Measurements from ENCODE around the gene NELFCD. TPM values are rescaled to one million over a fixed set of nuclear protein-coding genes. Genes with fewer than 3 reads are reported as not detected.
"Not testable (repeated sequence)": the region's sequence is repeated elsewhere in the genome, so short reads cannot be mapped to it uniquely, and the experiment has no call there.

The NELFCD gene
- total RNA-seq, 4 donors from 2014 or later = 37.8 to 44.3 (median 40.9) TPM

GRCh38 chr20:59035381-59035780 is 54.3 kb downstream of the NELFCD start:
- DNase-seq (no peak), ATAC-seq (no peak)
- intact Hi-C loops (cut with DNase I; ENCODE audit: low total_unique reads) (no loop called here), in situ Hi-C loops (cut with MboI; ENCODE audit: low sequenced_read_pairs in 4 of 4) (loop anchor here in 3 of 4 donors (5.0 to 25.0 kb wide), 3 partner anchors 51 to 348 kb away; partner anchors contain the start of genes NELFCD (in 3 of the 3) and NPEPL1 (in 1 of the 3))
- Histone ChIP-seq H3K4me3 (no peak overlapping the region), H3K9me3 (no peaks in the 10 kb centered on the region), H3K27ac (no peak overlapping the region), H3K36me3 (peaks cover 0 to 39% of the 10 kb centered on the region in 2 donors), H3K4me1 (peaks cover 31 to 32% of the 10 kb centered on the region in 2 donors), H3K27me3 (no peaks in the 10 kb centered on the region)
- no peak for TF ChIP-seq POLR2A (IDR thresholded peaks at IDR 0.05)
- TF ChIP-seq, protein P1, sequence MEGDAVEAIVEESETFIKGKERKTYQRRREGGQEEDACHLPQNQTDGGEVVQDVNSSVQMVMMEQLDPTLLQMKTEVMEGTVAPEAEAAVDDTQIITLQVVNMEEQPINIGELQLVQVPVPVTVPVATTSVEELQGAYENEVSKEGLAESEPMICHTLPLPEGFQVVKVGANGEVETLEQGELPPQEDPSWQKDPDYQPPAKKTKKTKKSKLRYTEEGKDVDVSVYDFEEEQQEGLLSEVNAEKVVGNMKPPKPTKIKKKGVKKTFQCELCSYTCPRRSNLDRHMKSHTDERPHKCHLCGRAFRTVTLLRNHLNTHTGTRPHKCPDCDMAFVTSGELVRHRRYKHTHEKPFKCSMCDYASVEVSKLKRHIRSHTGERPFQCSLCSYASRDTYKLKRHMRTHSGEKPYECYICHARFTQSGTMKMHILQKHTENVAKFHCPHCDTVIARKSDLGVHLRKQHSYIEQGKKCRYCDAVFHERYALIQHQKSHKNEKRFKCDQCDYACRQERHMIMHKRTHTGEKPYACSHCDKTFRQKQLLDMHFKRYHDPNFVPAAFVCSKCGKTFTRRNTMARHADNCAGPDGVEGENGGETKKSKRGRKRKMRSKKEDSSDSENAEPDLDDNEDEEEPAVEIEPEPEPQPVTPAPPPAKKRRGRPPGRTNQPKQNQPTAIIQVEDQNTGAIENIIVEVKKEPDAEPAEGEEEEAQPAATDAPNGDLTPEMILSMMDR (IDR thresholded peaks at IDR 0.05 in 4 of 5, conservative IDR thresholded peaks at IDR 0.05 in 1 of 5) = no peak

DNA sequence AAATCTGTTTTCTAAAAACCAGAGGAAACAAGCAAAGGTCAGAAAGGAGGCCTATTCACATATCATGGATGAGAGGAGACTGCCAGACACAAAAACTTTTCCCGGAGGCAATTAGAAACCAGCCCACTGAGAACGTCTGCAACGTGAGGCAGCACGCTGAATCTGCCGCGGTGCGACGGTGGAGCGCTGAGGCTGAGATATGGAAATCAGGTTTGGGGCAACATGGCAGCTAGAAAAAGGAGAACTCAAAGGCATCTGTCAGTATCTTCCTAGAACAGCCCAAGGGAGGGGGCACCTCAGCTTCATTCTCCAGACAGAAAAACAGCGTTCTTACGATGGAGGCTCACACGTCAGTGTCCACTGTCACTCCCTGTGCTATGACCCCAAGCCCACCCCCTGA is 56.3 kb downstream of the NELFCD start:
- peaks cover 32 to 33% of the 10 kb centered on the region in 2 donors for H3K4me1 ChIP-seq
- H3K27me3 ChIP-seq = no peaks in the 10 kb centered on the region
- peaks cover 0 to 38% of the 10 kb centered on the region in 2 donors for H3K36me3 ChIP-seq
- DNase-seq (no peak), ATAC-seq (no peak)
- TF ChIP-seq, protein P1 (IDR thresholded peaks at IDR 0.05 in 4 of 5, conservative IDR thresholded peaks at IDR 0.05 in 1 of 5) = no peak
- TF ChIP-seq POLR2A (IDR thresholded peaks at IDR 0.05) = no peak
- H3K4me3 ChIP-seq = no peak overlapping the region
- H3K9me3 ChIP-seq = no peaks in the 10 kb centered on the region
- no peak overlapping the region for H3K27ac ChIP-seq
- in situ Hi-C loops (cut with MboI; ENCODE audit: low sequenced_read_pairs in 4 of 4) (loop anchor here in 3 of 4 donors (5.0 to 25.0 kb wide), 3 partner anchors 53 to 350 kb away; partner anchors contain the start of genes NELFCD (in 3 of the 3) and NPEPL1 (in 1 of the 3)), intact Hi-C loops (cut with DNase I; ENCODE audit: low total_unique reads) (no loop called here)

DNA sequence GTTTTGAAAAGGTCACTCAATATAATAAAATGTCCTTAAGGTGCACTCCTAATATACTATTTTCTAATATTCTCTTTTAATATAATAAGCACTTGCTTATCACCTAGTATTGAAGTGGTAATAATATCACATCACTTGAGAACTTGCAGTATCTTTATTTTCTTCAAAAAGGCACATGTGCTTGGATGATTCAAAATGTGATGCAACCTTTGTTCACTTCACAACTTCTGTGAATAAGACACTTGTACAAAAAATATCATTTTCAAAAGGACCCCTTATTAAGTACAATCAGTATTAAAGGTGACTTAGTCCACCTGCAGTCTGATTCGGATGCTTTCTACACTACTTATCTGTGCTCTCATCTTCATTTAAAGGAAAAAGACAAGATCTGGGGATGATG is 58.2 kb downstream of the NELFCD start:
- intact Hi-C loops (cut with DNase I; ENCODE audit: low total_unique reads) (no loop called here), in situ Hi-C loops (cut with MboI; ENCODE audit: low sequenced_read_pairs in 4 of 4) (loop anchor here in 3 of 4 donors (5.0 to 25.0 kb wide), 3 partner anchors 54 to 352 kb away; partner anchors contain the start of genes NELFCD (in 3 of the 3) and NPEPL1 (in 1 of the 3))
- H3K4me1 ChIP-seq = peaks cover 28 to 30% of the 10 kb centered on the region in 2 donors
- TF ChIP-seq POLR2A (IDR thresholded peaks at IDR 0.05) = no peak
- TF ChIP-seq, protein P1 (IDR thresholded peaks at IDR 0.05 in 4 of 5, conservative IDR thresholded peaks at IDR 0.05 in 1 of 5) = no peak
- no peaks in the 10 kb centered on the region for H3K27me3 ChIP-seq
- no peak overlapping the region for H3K4me3 ChIP-seq
- H3K9me3 ChIP-seq = no peaks in the 10 kb centered on the region
- DNase-seq (no peak), ATAC-seq (no peak)
- no peak overlapping the region for H3K27ac ChIP-seq
- peaks cover 0 to 38% of the 10 kb centered on the region in 2 donors for H3K36me3 ChIP-seq

- no peaks in the 10 kb centered on the region for H3K9me3 ChIP-seq
- TF ChIP-seq, protein P1 (IDR thresholded peaks at IDR 0.05 in 4 of 5, conservative IDR thresholded peaks at IDR 0.05 in 1 of 5) = no peak
- no peak for TF ChIP-seq POLR2A (IDR thresholded peaks at IDR 0.05)
- H3K4me1 ChIP-seq = peaks cover 28 to 30% of the 10 kb centered on the region in 2 donors
- in situ Hi-C loops (cut with MboI; ENCODE audit: low sequenced_read_pairs in 4 of 4) = loop anchor here in 1 of 4 donors (10.0 to 25.0 kb wide), 2 partner anchors 156 to 353 kb away; partner anchors contain the start of gene NPEPL1
- ATAC-seq (no peak), DNase-seq (no peak)
- peaks cover 0 to 28% of the 10 kb centered on the region in 2 donors for H3K36me3 ChIP-seq
- H3K27me3 ChIP-seq = no peaks in the 10 kb centered on the region
- intact Hi-C loops (cut with DNase I; ENCODE audit: low total_unique reads) = loop anchor here (5.0 to 10.0 kb wide), 3 partner anchors 168 to 636 kb away; partner anchors contain the start of gene NPEPL1
- no peak overlapping the region for H3K27ac ChIP-seq
- no peak overlapping the region for H3K4me3 ChIP-seq
Observed at GRCh38 chr20:59040667-59041066, 59.6 kb downstream of the NELFCD start.

DNA sequence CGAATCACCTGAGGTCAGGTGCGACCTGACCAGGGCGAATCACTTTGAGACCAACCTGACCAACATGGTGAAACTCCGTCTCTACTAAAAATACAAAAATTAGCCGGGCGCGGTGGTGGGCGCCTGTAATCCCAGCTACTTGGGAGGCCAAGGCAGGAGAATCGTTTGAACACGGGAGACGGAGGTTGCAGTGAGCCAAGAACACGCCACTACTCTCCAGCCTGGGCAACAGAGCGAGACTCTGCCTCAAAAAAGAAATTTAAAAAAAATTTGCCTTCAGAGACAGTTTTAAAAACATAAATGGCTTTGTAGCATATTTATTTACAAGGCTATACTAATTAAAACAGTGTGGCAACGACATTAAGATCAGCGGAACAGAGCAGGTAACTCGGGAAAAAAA is 60.4 kb downstream of the NELFCD start:
- intact Hi-C loops (cut with DNase I; ENCODE audit: low total_unique reads) = loop anchor here (5.0 to 10.0 kb wide), 3 partner anchors 169 to 637 kb away; partner anchors contain the start of gene NPEPL1
- DNase-seq, H3K27me3 ChIP-seq, H3K9me3 ChIP-seq, ATAC-seq: not testable (repeated sequence)
- Histone ChIP-seq H3K27ac (peak overlapping the region; percentile 84 to 92 (median 90)), H3K4me1 (peaks cover 28 to 30% of the 10 kb centered on the region in 2 donors), H3K36me3 (peaks cover 0 to 19% of the 10 kb centered on the region in 2 donors), H3K4me3 (peak overlapping the region; percentile 83 to 96 (median 86))
- in situ Hi-C loops (cut with MboI; ENCODE audit: low sequenced_read_pairs in 4 of 4) = loop anchor here in 1 of 4 donors (10.0 to 25.0 kb wide), 2 partner anchors 157 to 354 kb away; partner anchors contain the start of gene NPEPL1
